Neutrophil (primary cell): Measurements from ENCODE around the gene PKDREJ.
A peak's percentile ranks its signal among the peaks of the same experiment; 100 is the strongest.

Experiments used
- H3K27ac ChIP-seq: fragments of 200-600 bp; sonication (generic); 2 replicates; pipeline ENCODE4 v1.5.1; 2016; ENCODE audit warnings: mild to moderate bottlenecking, moderate library complexity
- H3K27me3 ChIP-seq: fragments of 200-600 bp; sonication (generic); 2 replicates; pipeline ENCODE4 v1.6.0; 2016; ENCODE audit warnings: mild to moderate bottlenecking
- H3K36me3 ChIP-seq: fragments of 200-600 bp; sonication (generic); 2 replicates; pipeline ENCODE4 v1.5.1; 2017
- H3K4me1 ChIP-seq, 2 experiments: fragments of 200-600 bp in 1 of 2; sonication (generic) in 1 of 2; 1 replicate in 1 of 2; 2 replicates in 1 of 2; pipeline versions ENCODE4 v1.5.1 to v1.6.1; 2013 to 2016; ENCODE audit warnings: low read depth in 1 of 2, low read length in 1 of 2, mild to moderate bottlenecking in 1 of 2, moderate library complexity in 1 of 2; ENCODE audit not compliant: control insufficient read depth in 1 of 2, insufficient read depth in 1 of 2
- H3K4me3 ChIP-seq, 2 experiments: fragments of 200-600 bp in 1 of 2; sonication (generic) in 1 of 2; 1 replicate in 1 of 2; 2 replicates in 1 of 2; pipeline ENCODE4 v1.5.1; 2013 to 2016; ENCODE audit warnings: low read depth in 1 of 2, low read length in 1 of 2, mild to moderate bottlenecking in 1 of 2, moderate library complexity in 1 of 2
- H3K9me3 ChIP-seq: fragments of 200-600 bp; sonication (generic); 2 replicates; pipeline ENCODE4 v1.5.1; 2016
- CTCF ChIP-seq: fragments of 200-600 bp; sonication (generic); IDR thresholded peaks from 2 replicates; pipeline ENCODE4 v1.5.1; 2016; ENCODE audit warnings: antibody characterized with exemption

The PKDREJ gene

GRCh38 chr22:46287873-46288751 is 25.0 kb upstream of the PKDREJ start:
- Histone ChIP-seq H3K4me1 (peaks cover 25 to 30% of the 10 kb centered on the region in 2 experiments), H3K27ac (peak overlapping the region; percentile 89), H3K4me3 (peak overlapping the region; percentile 61 to 65), H3K36me3 (peaks cover 52% of the 10 kb centered on the region), H3K9me3 (no peaks in the 10 kb centered on the region), H3K27me3 (no peaks in the 10 kb centered on the region)
- TF ChIP-seq CTCF, result no peak

- Histone ChIP-seq H3K27me3 (no peaks in the 10 kb centered on the region), H3K9me3 (no peaks in the 10 kb centered on the region), H3K36me3 (peaks cover 47% of the 10 kb centered on the region), H3K4me3 (peak overlapping the region; percentile 61 to 65), H3K4me1 (peaks cover 25 to 30% of the 10 kb centered on the region in 2 experiments), H3K27ac (peak overlapping the region; percentile 89)
- TF ChIP-seq CTCF, result no peak
Observed at GRCh38 chr22:46286941-46287872, 24.1 kb upstream of the PKDREJ start.

GRCh38 chr22:46286006-46286405 is 22.9 kb upstream of the PKDREJ start:
- Histone ChIP-seq H3K4me1 (peaks cover 25 to 30% of the 10 kb centered on the region in 2 experiments), H3K36me3 (peaks cover 47% of the 10 kb centered on the region), H3K9me3 (no peaks in the 10 kb centered on the region), H3K27me3 (no peaks in the 10 kb centered on the region), H3K27ac (no peak overlapping the region), H3K4me3 (no peak overlapping the region)
- no peak for TF ChIP-seq CTCF

GRCh38 chr22:46281866-46282678 is 18.9 kb upstream of the PKDREJ start:
- H3K36me3 ChIP-seq, result peaks cover 67% of the 10 kb centered on the region
- no peak overlapping the region for H3K27ac ChIP-seq
- H3K4me3 ChIP-seq, result no peak overlapping the region
- H3K27me3 ChIP-seq, result no peaks in the 10 kb centered on the region
- no peaks in the 10 kb centered on the region for H3K9me3 ChIP-seq
- H3K4me1 ChIP-seq, result peaks cover 4 to 6% of the 10 kb centered on the region in 2 experiments
- TF ChIP-seq CTCF, result no peak
